Liver (tissue), 9 donors: Measurements from ENCODE around the gene PXDN. TPM values are rescaled to one million over a fixed set of nuclear protein-coding genes. Genes with fewer than 3 reads are reported as not detected.

Experiments
- DNase-seq: peaks from one replicate; pipeline ENCODE4 v3.0.0-alpha.2; 2017; ENCODE audit warnings: low spot score
- H3K27ac ChIP-seq, 2 donors: one replicate each; pipeline ENCODE4 v1.7.0; 2013; ENCODE audit warnings: inconsistent platforms in 2 of 2, low read length in 2 of 2, control low read depth in 1 of 2, low read depth in 1 of 2, mild to moderate bottlenecking in 1 of 2
- H3K27me3 ChIP-seq, 4 donors: one replicate each; pipeline versions ENCODE4 v1.6.1 to v1.7.0; 2013; ENCODE audit warnings: low read length in 3 of 4, inconsistent platforms in 1 of 4, mild to moderate bottlenecking in 1 of 4, moderate library complexity in 1 of 4; ENCODE audit not compliant: control insufficient read depth in 4 of 4, insufficient read depth in 4 of 4
- H3K36me3 ChIP-seq, 4 donors: one replicate each; pipeline versions ENCODE4 v1.6.1 to v1.7.0; 2013; ENCODE audit warnings: low read length in 3 of 4, mild to moderate bottlenecking in 3 of 4, low read depth in 1 of 4, moderate library complexity in 1 of 4; ENCODE audit not compliant: control insufficient read depth in 4 of 4, insufficient read depth in 3 of 4
- H3K4me1 ChIP-seq, 4 donors: one replicate each; pipeline versions ENCODE4 v1.6.1 to v1.7.0; 2013; ENCODE audit warnings: low read length in 3 of 4, mild to moderate bottlenecking in 3 of 4, moderate library complexity in 1 of 4; ENCODE audit not compliant: control insufficient read depth in 4 of 4, insufficient read depth in 4 of 4
- H3K4me3 ChIP-seq, 3 donors: one replicate each; pipeline versions ENCODE4 v1.6.1 to v1.7.0; 2013; ENCODE audit warnings: low read length in 3 of 3, control low read depth in 1 of 3, low read depth in 1 of 3, mild to moderate bottlenecking in 1 of 3
- H3K9ac ChIP-seq, 2 donors: one replicate each; pipeline ENCODE4 v1.7.0; 2013; ENCODE audit warnings: low read length in 2 of 2, mild to moderate bottlenecking in 2 of 2, moderate library complexity in 2 of 2, control low read depth in 1 of 2, low read depth in 1 of 2
- H3K9me3 ChIP-seq, 4 donors: one replicate each; pipeline versions ENCODE4 v1.6.1 to v1.7.0; 2013; ENCODE audit warnings: low read length in 3 of 4; ENCODE audit not compliant: control insufficient read depth in 4 of 4
- EGR1 ChIP-seq, 2 donors: IDR thresholded peaks; 2 replicates each; pipeline ENCODE4 v1.6.1; 2016 to 2018; ENCODE audit warnings: antibody characterized with exemption in 2 of 2, low read depth in 2 of 2
- FOXA1 ChIP-seq: IDR thresholded peaks from 2 replicates; pipeline ENCODE4 v1.6.1; 2016; ENCODE audit warnings: antibody characterized with exemption
- FOXA2 ChIP-seq: IDR thresholded peaks from 2 replicates; pipeline ENCODE4 v1.6.1; 2016; ENCODE audit warnings: antibody characterized with exemption
- GABPA ChIP-seq, 2 donors: IDR thresholded peaks in 1 of 2; conservative IDR thresholded peaks in 1 of 2; 2 replicates each; pipeline ENCODE4 v1.6.1; 2016; ENCODE audit warnings: antibody characterized with exemption in 2 of 2, mild to moderate bottlenecking in 1 of 2, moderate library complexity in 1 of 2
- HNF4A ChIP-seq, 2 donors: conservative IDR thresholded peaks; 2 replicates each; pipeline ENCODE4 v1.6.1; 2016; ENCODE audit warnings: antibody characterized with exemption in 2 of 2, mild to moderate bottlenecking in 2 of 2
- HNF4G ChIP-seq: IDR thresholded peaks from 2 replicates; pipeline ENCODE4 v1.6.1; 2016; ENCODE audit warnings: antibody characterized with exemption
- JUND ChIP-seq, 2 donors: IDR thresholded peaks; 2 replicates each; pipeline ENCODE4 v1.6.1; 2016; ENCODE audit warnings: antibody characterized with exemption in 2 of 2
- MAX ChIP-seq: IDR thresholded peaks from 2 replicates; pipeline ENCODE4 v1.6.1; 2016; ENCODE audit warnings: antibody characterized with exemption
- NR2F2 ChIP-seq: IDR thresholded peaks from 2 replicates; pipeline ENCODE4 v1.6.1; 2016; ENCODE audit warnings: antibody characterized with exemption
- RAD21 ChIP-seq, 2 donors: IDR thresholded peaks; 2 replicates each; pipeline ENCODE4 v1.6.1; 2016; ENCODE audit warnings: antibody characterized with exemption in 2 of 2, mild to moderate bottlenecking in 2 of 2
- RXRA ChIP-seq, 2 donors: IDR thresholded peaks; 2 replicates each; pipeline ENCODE4 v1.6.1; 2017 to 2018; ENCODE audit warnings: antibody characterized with exemption in 2 of 2, mild to moderate bottlenecking in 1 of 2
- SP1 ChIP-seq: IDR thresholded peaks from 2 replicates; pipeline ENCODE4 v1.6.1; 2018; ENCODE audit warnings: antibody characterized with exemption, mild to moderate bottlenecking
- TAF1 ChIP-seq: conservative IDR thresholded peaks from 2 replicates; pipeline ENCODE4 v1.6.1; 2016; ENCODE audit warnings: antibody characterized with exemption, mild to moderate bottlenecking
- YY1 ChIP-seq: IDR thresholded peaks from 2 replicates; pipeline ENCODE4 v1.6.1; 2016; ENCODE audit warnings: antibody characterized with exemption, mild to moderate bottlenecking
- WGBS: extraction: QIAGEN DNeasy Blood & Tissue Kit; methylation state at CpG from one replicate; pipeline ENCODE4 v1.1.7; 2013; 5-methylcytosine and 5-hydroxymethylcytosine counted together
- polyA plus RNA-seq, 2 donors: library from polyadenylated mRNA; stranded (reverse) in 1 of 2; unstranded in 1 of 2; fragments of 200-250 nt in 1 of 2; fragments of >200 nt in 1 of 2; fragmentation: Nextera tagmentation in 1 of 2; extraction: Ambion mirVana in 1 of 2; gene quantifications; one replicate each; pipeline versions ENCODE4 v1.2.1 to v1.2.3, GENCODE V29; 2013 to 2015
- total RNA-seq, 2 donors: library from RNA; depleted of rRNA; stranded (reverse); fragments of >200 nt; gene quantifications; one replicate each; pipeline ENCODE4 v1.2.3, GENCODE V29; 2014
- TF ChIP-seq, protein P1 (sequence below): IDR thresholded peaks from 2 replicates; pipeline ENCODE4 v1.6.1; 2016; ENCODE audit warnings: antibody characterized with exemption
- TF ChIP-seq, protein P2 (sequence below): IDR thresholded peaks from 2 replicates; pipeline ENCODE4 v1.6.1; 2016; ENCODE audit warnings: antibody characterized with exemption, mild to moderate bottlenecking
- TF ChIP-seq, protein P3 (sequence below): fragments of 150-350 bp; IDR thresholded peaks from 2 replicates; pipeline ENCODE4 v1.5.1; 2017; ENCODE audit warnings: improper control_type of control experiment, low read depth, low read length; ENCODE audit not compliant: missing input control
- TF ChIP-seq, protein P4 (sequence below): IDR thresholded peaks from 2 replicates; pipeline ENCODE4 v1.6.1; 2016; ENCODE audit warnings: antibody characterized with exemption
- donor health status: healthy.
- donor health status: healthy.
- donor health status: healthy.
- donor health status: healthy.
- donor health status: healthy.

Gene PXDN
- total and polyA plus RNA-seq, 4 donors: 4.2 to 21.5 (median 16.9) TPM

- no peak for DNase-seq
Measured at GRCh38 chr2:1781291-1782080, 37.2 kb upstream of the PXDN start.

GRCh38 chr2:1780693-1781092, 36.4 kb upstream of the PXDN start:
- no peaks in the 10 kb centered on the region for H3K36me3 ChIP-seq
- no peaks in the 10 kb centered on the region for H3K4me1 ChIP-seq
- no peak overlapping the region for H3K27ac ChIP-seq
- H3K9me3 ChIP-seq: no peaks in the 10 kb centered on the region
- 69% methylated on average over 2 of the region's 2 CpGs for WGBS
- DNase-seq: no peak
- H3K4me3 ChIP-seq: no peak overlapping the region
- peaks cover 0 to 8% (median 0%) of the 10 kb centered on the region in 4 donors for H3K27me3 ChIP-seq
- H3K9ac ChIP-seq: no peak overlapping the region
- TF ChIP-seq, protein P1, sequence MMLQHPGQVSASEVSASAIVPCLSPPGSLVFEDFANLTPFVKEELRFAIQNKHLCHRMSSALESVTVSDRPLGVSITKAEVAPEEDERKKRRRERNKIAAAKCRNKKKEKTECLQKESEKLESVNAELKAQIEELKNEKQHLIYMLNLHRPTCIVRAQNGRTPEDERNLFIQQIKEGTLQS: no peak
- TF ChIP-seq JUND (IDR thresholded peaks at IDR 0.05) (no peak), EGR1 (IDR thresholded peaks at IDR 0.05; ENCODE audit: low read depth in 2 of 2) (no peak), SP1 (no peak), HNF4A (conservative IDR thresholded peaks at IDR 0.05) (no peak), YY1 (no peak), FOXA2 (no peak), RAD21 (IDR thresholded peaks at IDR 0.05) (no peak)
- TF ChIP-seq, protein P2, sequence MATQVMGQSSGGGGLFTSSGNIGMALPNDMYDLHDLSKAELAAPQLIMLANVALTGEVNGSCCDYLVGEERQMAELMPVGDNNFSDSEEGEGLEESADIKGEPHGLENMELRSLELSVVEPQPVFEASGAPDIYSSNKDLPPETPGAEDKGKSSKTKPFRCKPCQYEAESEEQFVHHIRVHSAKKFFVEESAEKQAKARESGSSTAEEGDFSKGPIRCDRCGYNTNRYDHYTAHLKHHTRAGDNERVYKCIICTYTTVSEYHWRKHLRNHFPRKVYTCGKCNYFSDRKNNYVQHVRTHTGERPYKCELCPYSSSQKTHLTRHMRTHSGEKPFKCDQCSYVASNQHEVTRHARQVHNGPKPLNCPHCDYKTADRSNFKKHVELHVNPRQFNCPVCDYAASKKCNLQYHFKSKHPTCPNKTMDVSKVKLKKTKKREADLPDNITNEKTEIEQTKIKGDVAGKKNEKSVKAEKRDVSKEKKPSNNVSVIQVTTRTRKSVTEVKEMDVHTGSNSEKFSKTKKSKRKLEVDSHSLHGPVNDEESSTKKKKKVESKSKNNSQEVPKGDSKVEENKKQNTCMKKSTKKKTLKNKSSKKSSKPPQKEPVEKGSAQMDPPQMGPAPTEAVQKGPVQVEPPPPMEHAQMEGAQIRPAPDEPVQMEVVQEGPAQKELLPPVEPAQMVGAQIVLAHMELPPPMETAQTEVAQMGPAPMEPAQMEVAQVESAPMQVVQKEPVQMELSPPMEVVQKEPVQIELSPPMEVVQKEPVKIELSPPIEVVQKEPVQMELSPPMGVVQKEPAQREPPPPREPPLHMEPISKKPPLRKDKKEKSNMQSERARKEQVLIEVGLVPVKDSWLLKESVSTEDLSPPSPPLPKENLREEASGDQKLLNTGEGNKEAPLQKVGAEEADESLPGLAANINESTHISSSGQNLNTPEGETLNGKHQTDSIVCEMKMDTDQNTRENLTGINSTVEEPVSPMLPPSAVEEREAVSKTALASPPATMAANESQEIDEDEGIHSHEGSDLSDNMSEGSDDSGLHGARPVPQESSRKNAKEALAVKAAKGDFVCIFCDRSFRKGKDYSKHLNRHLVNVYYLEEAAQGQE: no peak
- TF ChIP-seq, protein P3, sequence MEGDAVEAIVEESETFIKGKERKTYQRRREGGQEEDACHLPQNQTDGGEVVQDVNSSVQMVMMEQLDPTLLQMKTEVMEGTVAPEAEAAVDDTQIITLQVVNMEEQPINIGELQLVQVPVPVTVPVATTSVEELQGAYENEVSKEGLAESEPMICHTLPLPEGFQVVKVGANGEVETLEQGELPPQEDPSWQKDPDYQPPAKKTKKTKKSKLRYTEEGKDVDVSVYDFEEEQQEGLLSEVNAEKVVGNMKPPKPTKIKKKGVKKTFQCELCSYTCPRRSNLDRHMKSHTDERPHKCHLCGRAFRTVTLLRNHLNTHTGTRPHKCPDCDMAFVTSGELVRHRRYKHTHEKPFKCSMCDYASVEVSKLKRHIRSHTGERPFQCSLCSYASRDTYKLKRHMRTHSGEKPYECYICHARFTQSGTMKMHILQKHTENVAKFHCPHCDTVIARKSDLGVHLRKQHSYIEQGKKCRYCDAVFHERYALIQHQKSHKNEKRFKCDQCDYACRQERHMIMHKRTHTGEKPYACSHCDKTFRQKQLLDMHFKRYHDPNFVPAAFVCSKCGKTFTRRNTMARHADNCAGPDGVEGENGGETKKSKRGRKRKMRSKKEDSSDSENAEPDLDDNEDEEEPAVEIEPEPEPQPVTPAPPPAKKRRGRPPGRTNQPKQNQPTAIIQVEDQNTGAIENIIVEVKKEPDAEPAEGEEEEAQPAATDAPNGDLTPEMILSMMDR: no peak
- TF ChIP-seq, protein P4, sequence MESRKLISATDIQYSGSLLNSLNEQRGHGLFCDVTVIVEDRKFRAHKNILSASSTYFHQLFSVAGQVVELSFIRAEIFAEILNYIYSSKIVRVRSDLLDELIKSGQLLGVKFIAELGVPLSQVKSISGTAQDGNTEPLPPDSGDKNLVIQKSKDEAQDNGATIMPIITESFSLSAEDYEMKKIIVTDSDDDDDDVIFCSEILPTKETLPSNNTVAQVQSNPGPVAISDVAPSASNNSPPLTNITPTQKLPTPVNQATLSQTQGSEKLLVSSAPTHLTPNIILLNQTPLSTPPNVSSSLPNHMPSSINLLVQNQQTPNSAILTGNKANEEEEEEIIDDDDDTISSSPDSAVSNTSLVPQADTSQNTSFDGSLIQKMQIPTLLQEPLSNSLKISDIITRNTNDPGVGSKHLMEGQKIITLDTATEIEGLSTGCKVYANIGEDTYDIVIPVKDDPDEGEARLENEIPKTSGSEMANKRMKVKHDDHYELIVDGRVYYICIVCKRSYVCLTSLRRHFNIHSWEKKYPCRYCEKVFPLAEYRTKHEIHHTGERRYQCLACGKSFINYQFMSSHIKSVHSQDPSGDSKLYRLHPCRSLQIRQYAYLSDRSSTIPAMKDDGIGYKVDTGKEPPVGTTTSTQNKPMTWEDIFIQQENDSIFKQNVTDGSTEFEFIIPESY: no peak

More at GRCh38 chr2:1781291-1782080, 37.2 kb upstream of the PXDN start:
- Histone ChIP-seq H3K36me3 (no peaks in the 10 kb centered on the region), H3K4me1 (no peaks in the 10 kb centered on the region), H3K9ac (no peak overlapping the region), H3K9me3 (no peaks in the 10 kb centered on the region), H3K4me3 (no peak overlapping the region), H3K27me3 (peaks cover 0 to 10% (median 0%) of the 10 kb centered on the region in 4 donors), H3K27ac (no peak overlapping the region)
- 69% methylated on average over 16 of the region's 16 CpGs for WGBS
- TF ChIP-seq GABPA (IDR thresholded peaks at IDR 0.05 in 1 of 2, conservative IDR thresholded peaks at IDR 0.05 in 1 of 2): no peak
- no peak for TF ChIP-seq MAX
- TF ChIP-seq JUND (IDR thresholded peaks at IDR 0.05): no peak
- no peak for TF ChIP-seq TAF1
- TF ChIP-seq HNF4A (conservative IDR thresholded peaks at IDR 0.05): no peak
- no peak for TF ChIP-seq NR2F2
- no peak for TF ChIP-seq HNF4G
- TF ChIP-seq FOXA2: no peak
- no peak for TF ChIP-seq RAD21 (IDR thresholded peaks at IDR 0.05)
- no peak for TF ChIP-seq SP1
- TF ChIP-seq RXRA (IDR thresholded peaks at IDR 0.05): no peak
- TF ChIP-seq, protein P4: no peak
- TF ChIP-seq, protein P3: no peak
- no peak for TF ChIP-seq EGR1 (IDR thresholded peaks at IDR 0.05; ENCODE audit: low read depth in 2 of 2)
- no peak for TF ChIP-seq FOXA1
